ENCODE data around the gene NTSR1. TPM values are rescaled to one million over a fixed set of nuclear protein-coding genes. Genes with fewer than 3 reads are reported as not detected.

The NTSR1 gene
- polyA plus RNA-seq, 3 donors: 0.35 to 2.5 (median 0.40) TPM

DNA sequence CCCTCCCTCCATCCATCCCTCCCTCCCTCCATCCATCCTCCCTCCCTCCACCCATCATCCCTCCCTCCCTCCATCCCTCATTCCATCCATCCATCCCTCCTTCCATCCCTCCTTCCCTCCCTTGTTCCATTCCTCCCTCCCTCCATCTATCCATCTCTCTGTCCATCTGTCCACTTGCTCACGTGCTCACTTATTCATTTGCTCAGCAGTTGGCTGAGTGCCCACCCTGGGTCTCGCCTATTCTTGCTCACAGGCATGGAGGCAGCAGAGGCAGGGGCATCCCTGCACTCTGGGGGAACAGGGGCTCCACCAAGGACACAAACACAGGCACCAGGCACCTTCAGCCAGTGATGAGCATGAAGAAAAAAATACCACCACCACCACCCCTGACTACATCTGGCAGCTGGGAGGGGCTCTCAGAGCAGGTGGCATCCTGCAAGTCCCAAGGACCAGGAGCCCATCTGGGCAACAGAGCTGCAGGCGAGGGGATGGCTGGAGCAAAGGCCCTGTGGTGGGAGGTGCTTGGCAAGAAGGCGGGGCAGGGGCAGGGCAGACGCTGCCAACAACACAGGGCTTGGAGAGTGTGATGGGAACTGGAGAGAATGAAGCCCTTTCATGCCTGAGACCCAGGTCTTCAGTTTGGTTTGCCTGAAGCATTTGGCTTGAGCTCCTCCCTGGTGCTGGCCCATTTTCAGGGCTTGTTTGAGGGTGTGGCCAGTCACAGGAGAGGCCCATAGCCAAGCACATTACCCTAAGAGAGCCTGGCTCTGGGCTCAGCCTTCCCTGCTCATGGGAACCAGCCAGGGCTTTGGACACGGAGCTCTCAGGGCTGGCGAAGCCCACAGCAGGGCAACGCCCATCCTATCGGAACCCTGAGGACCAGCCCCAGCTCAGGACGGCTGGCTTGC lies 47.4 kb downstream of the NTSR1 start:
- Histone ChIP-seq H4K20me1 (ENCODE audit: insufficient read depth, low read length) (no peaks in the 10 kb centered on the region), H3K27ac (ENCODE audit: low read depth in 1 of 2, low read length in 2 of 2) (no peak overlapping the region), H3K27me3 (ENCODE audit: control insufficient read depth in 2 of 2, insufficient read depth in 2 of 2, low read length in 2 of 2) (no peaks in the 10 kb centered on the region), H3K9me3 (replicated peaks in 1 of 2; ENCODE audit: control insufficient read depth in 1 of 2, insufficient read depth in 1 of 2, low read length in 2 of 2) (no peaks in the 10 kb centered on the region), H3K4me2 (replicated peaks; ENCODE audit: extremely low read depth, low read length, poor library complexity, severe bottlenecking) (no peak overlapping the region), H3K4me1 (ENCODE audit: control insufficient read depth in 1 of 2, insufficient read depth in 2 of 2, low read length in 2 of 2) (peaks cover 17 to 26% of the 10 kb centered on the region in 2 donors), H3K79me2 (ENCODE audit: insufficient read depth, low read length) (no peaks in the 10 kb centered on the region), H3K4me3 (replicated peaks in 1 of 3; ENCODE audit: low read depth in 2 of 3, low read length in 3 of 3) (no peak overlapping the region), H3K9ac (ENCODE audit: insufficient read depth, low read length, poor library complexity, severe bottlenecking) (no peak overlapping the region), H2AFZ (ENCODE audit: insufficient read depth, low read depth, low read length, poor library complexity, severe bottlenecking) (no peak overlapping the region), H3K36me3 (replicated peaks in 1 of 2; ENCODE audit: control insufficient read depth in 1 of 2, insufficient read depth in 2 of 2, low read length in 2 of 2) (no peaks in the 10 kb centered on the region)
- no peak for DNase-seq
- H3K27me3 Mint-ChIP-seq (ENCODE audit: low read depth in 3 of 3): peaks cover 4 to 15% (median 12%) of the 10 kb centered on the region in 3 donors
- H3K9me3 Mint-ChIP-seq: peaks cover 0 to 2% (median 0%) of the 10 kb centered on the region in 7 donors
- no peak overlapping the region for H3K4me3 Mint-ChIP-seq
- TF ChIP-seq, protein P1, sequence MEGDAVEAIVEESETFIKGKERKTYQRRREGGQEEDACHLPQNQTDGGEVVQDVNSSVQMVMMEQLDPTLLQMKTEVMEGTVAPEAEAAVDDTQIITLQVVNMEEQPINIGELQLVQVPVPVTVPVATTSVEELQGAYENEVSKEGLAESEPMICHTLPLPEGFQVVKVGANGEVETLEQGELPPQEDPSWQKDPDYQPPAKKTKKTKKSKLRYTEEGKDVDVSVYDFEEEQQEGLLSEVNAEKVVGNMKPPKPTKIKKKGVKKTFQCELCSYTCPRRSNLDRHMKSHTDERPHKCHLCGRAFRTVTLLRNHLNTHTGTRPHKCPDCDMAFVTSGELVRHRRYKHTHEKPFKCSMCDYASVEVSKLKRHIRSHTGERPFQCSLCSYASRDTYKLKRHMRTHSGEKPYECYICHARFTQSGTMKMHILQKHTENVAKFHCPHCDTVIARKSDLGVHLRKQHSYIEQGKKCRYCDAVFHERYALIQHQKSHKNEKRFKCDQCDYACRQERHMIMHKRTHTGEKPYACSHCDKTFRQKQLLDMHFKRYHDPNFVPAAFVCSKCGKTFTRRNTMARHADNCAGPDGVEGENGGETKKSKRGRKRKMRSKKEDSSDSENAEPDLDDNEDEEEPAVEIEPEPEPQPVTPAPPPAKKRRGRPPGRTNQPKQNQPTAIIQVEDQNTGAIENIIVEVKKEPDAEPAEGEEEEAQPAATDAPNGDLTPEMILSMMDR (IDR thresholded peaks at IDR 0.05): no peak
- 85% methylated on average over 10 of the region's 10 CpGs for WGBS (ENCODE audit: insufficient coverage)
- intact Hi-C loops (cut with micrococcal nuclease): no loop called here
- H3K27ac Mint-ChIP-seq: peak overlapping the region in 1 of 7 donors; percentile 50
- peaks cover 17% of the 10 kb centered on the region for H3K4me1 Mint-ChIP-seq
- peaks cover 2 to 22% of the 10 kb centered on the region in 2 donors for H3K36me3 Mint-ChIP-seq

DNA sequence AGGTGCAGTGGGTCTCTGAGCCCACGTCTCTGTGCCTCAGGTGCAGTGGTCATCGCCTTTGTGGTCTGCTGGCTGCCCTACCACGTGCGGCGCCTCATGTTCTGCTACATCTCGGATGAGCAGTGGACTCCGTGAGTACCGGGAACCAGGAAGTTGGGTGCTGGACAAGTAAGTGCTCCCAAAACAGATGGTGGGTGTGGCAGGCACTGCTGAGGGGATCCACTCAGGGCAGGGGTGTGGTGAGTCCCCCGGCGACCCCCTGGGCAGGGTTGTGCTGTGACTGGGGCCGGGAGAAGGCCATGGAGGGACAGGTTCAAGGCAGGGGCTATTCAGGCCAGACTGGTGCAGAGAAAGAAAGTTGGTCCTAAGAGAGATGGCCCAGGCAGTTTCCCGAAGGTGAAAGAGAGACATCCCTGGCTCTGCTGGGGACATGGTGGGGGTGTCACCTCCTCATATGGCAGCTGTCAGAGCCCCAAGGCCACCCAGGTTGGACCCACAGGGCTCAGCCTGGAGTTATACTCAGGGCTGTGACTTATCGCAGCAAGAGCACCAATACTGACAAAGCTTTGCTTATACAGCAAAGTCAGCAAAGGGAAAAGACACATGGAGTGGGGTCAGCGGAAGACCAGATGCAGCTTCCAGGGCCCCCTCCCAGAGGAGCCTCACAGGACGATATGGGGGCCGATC lies 49.7 kb downstream of the NTSR1 start:
- Histone ChIP-seq H3K9me3 (replicated peaks in 1 of 2; ENCODE audit: control insufficient read depth in 1 of 2, insufficient read depth in 1 of 2, low read length in 2 of 2) (no peaks in the 10 kb centered on the region), H3K79me2 (ENCODE audit: insufficient read depth, low read length) (no peaks in the 10 kb centered on the region), H3K27me3 (ENCODE audit: control insufficient read depth in 2 of 2, insufficient read depth in 2 of 2, low read length in 2 of 2) (no peaks in the 10 kb centered on the region), H3K4me1 (ENCODE audit: control insufficient read depth in 1 of 2, insufficient read depth in 2 of 2, low read length in 2 of 2) (peaks cover 5 to 12% of the 10 kb centered on the region in 2 donors), H4K20me1 (ENCODE audit: insufficient read depth, low read length) (no peaks in the 10 kb centered on the region), H3K27ac (ENCODE audit: low read depth in 1 of 2, low read length in 2 of 2) (no peak overlapping the region), H3K4me3 (replicated peaks in 1 of 3; ENCODE audit: low read depth in 2 of 3, low read length in 3 of 3) (no peak overlapping the region), H3K36me3 (replicated peaks in 1 of 2; ENCODE audit: control insufficient read depth in 1 of 2, insufficient read depth in 2 of 2, low read length in 2 of 2) (no peaks in the 10 kb centered on the region), H3K4me2 (replicated peaks; ENCODE audit: extremely low read depth, low read length, poor library complexity, severe bottlenecking) (no peak overlapping the region), H2AFZ (ENCODE audit: insufficient read depth, low read depth, low read length, poor library complexity, severe bottlenecking) (no peak overlapping the region), H3K9ac (ENCODE audit: insufficient read depth, low read length, poor library complexity, severe bottlenecking) (no peak overlapping the region)
- Mint-ChIP-seq H3K27ac (peak overlapping the region in 2 of 7 donors; percentile 24 to 66), H3K9me3 (peaks cover 0 to 2% (median 0%) of the 10 kb centered on the region in 7 donors), H3K27me3 (ENCODE audit: low read depth in 3 of 3) (peaks cover 5 to 7% (median 5%) of the 10 kb centered on the region in 3 donors), H3K4me3 (no peak overlapping the region), H3K36me3 (peaks cover 2 to 18% of the 10 kb centered on the region in 2 donors), H3K4me1 (peaks cover 6% of the 10 kb centered on the region)
- intact Hi-C loops (cut with micrococcal nuclease): no loop called here
- TF ChIP-seq, protein P1 (IDR thresholded peaks at IDR 0.05): no peak
- WGBS (ENCODE audit: insufficient coverage): 95% methylated on average over 14 of the region's 16 CpGs
- no peak for DNase-seq
